CD8-positive, alpha-beta memory T cell (primary cell): Measurements from ENCODE around the gene CFAP73. TPM values are rescaled to one million over a fixed set of nuclear protein-coding genes. Genes with fewer than 3 reads are reported as not detected.

Experiments
- CTCF ChIA-PET: fragments of 350-600 bp; sonication (Branson Sonifier 250); formaldehyde crosslinking; loops from one replicate; lab custom pipeline; 2021; ENCODE audit warnings: antibody characterized with exemption; lab: Charles Lee
- POLR2A ChIA-PET: fragments of 350-600 bp; sonication (Branson Sonifier 250); formaldehyde crosslinking; loops from one replicate; lab custom pipeline; 2021; ENCODE audit warnings: antibody characterized with exemption; lab: Charles Lee
- DNase-seq, 5 donors: peaks; one replicate each; pipeline versions ENCODE4 v3.0.0 to v3.0.0-alpha.2; 2020 to 2022; ENCODE audit warnings: mixed read lengths in 1 of 5
- H3K27ac ChIP-seq: one replicate; pipeline ENCODE4 v1.7.0; 2013; ENCODE audit warnings: low read depth, mild to moderate bottlenecking, low read length, moderate library complexity
- H3K27me3 ChIP-seq: 2 replicates; pipeline ENCODE4 v1.7.0; 2013; ENCODE audit warnings: low read length, mild to moderate bottlenecking; ENCODE audit not compliant: insufficient read depth, poor library complexity, severe bottlenecking
- H3K36me3 ChIP-seq: 2 replicates; pipeline ENCODE4 v1.7.0; 2013; ENCODE audit warnings: mild to moderate bottlenecking, low read length, moderate library complexity; ENCODE audit not compliant: insufficient read depth
- H3K4me1 ChIP-seq: 2 replicates; pipeline ENCODE4 v1.7.0; 2013; ENCODE audit warnings: mild to moderate bottlenecking, low read length, moderate library complexity; ENCODE audit not compliant: insufficient read depth
- H3K4me3 ChIP-seq: 2 replicates; pipeline ENCODE4 v1.7.0; 2013; ENCODE audit warnings: mild to moderate bottlenecking, low read length
- H3K9me3 ChIP-seq: 2 replicates; pipeline ENCODE4 v1.7.0; 2013; ENCODE audit warnings: mild to moderate bottlenecking, low read length
- H3K27ac Mint-ChIP-seq, 8 donors: one replicate each; pipeline ENCODE4 v1.8.0; 2020 to 2021; ENCODE audit warnings: mixed read lengths in 8 of 8, mild to moderate bottlenecking in 6 of 8, inconsistent platforms in 3 of 8, moderate library complexity in 3 of 8
- H3K27me3 Mint-ChIP-seq, 2 donors: one replicate each; pipeline ENCODE4 v1.8.0; 2020 to 2021; ENCODE audit warnings: mixed read lengths in 2 of 2, mild to moderate bottlenecking in 1 of 2, moderate library complexity in 1 of 2
- H3K36me3 Mint-ChIP-seq, 3 donors: one replicate each; pipeline ENCODE4 v1.8.0; 2020 to 2021; ENCODE audit warnings: mixed read lengths in 3 of 3, inconsistent platforms in 1 of 3, mild to moderate bottlenecking in 1 of 3
- H3K4me1 Mint-ChIP-seq, 3 donors: one replicate each; pipeline ENCODE4 v1.8.0; 2020 to 2021; ENCODE audit warnings: mixed read lengths in 3 of 3, inconsistent platforms in 1 of 3, mild to moderate bottlenecking in 1 of 3
- H3K4me3 Mint-ChIP-seq, 7 donors: one replicate each; pipeline ENCODE4 v1.8.0; 2020 to 2021; ENCODE audit warnings: mixed read lengths in 7 of 7, mild to moderate bottlenecking in 6 of 7, moderate library complexity in 4 of 7, inconsistent platforms in 2 of 7
- H3K9me3 Mint-ChIP-seq, 5 donors: one replicate each; pipeline ENCODE4 v1.8.0; 2020 to 2022; ENCODE audit warnings: mixed read lengths in 5 of 5, mild to moderate bottlenecking in 3 of 5, moderate library complexity in 2 of 5, inconsistent platforms in 1 of 5
- polyA plus RNA-seq: library from polyadenylated mRNA; unstranded; fragments of 300-500 nt; fragmentation: Illumina TruSeq; gene quantifications from one replicate; pipeline ENCODE4 v1.2.3, GENCODE V29; 2021
- total RNA-seq, 2 experiments: library from RNA; stranded (reverse); gene quantifications; one replicate each; pipeline ENCODE4 v1.2.3, GENCODE V29; 2021

CFAP73 gene
- total and polyA plus RNA-seq, 3 experiments from 2014 or later: 0.16 to 0.33 TPM; not detected in 1

DNA sequence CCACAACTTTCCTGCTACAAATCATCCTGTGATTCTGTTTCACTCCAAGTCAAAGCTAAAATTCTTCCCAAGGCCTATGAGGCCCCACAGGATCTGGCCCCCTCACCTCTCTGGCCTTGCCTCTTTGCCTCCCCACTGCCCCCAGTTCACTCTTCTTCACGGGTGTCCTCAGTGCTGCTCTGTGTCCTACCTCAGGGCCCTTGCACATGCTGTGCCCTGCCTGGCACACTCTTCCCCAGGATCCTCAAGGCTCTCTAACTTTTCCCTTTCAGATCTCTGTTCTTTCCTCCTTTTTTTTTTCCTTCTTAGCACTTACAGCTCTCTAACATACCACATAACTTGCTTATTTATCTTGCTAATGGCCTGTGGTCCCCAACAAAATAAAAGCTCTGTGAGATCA, 43.2 kb upstream of the CFAP73 start:
- no peak for DNase-seq
- Mint-ChIP-seq H3K27me3 (peaks cover 0 to 3% of the 10 kb centered on the region in 2 donors), H3K27ac (peak overlapping the region in 5 of 8 donors; percentile 24 to 84 (median 38)), H3K4me1 (peaks cover 20 to 35% (median 23%) of the 10 kb centered on the region in 3 donors), H3K36me3 (no peaks in the 10 kb centered on the region), H3K4me3 (peak overlapping the region in 2 of 7 donors; percentile 39 to 57), H3K9me3 (no peaks in the 10 kb centered on the region)
- ChIA-PET POLR2A (no interaction called here), CTCF (interaction anchor here (1.1 to 1.8 kb wide), 2 partner anchors 8 to 58 kb away, joined by 3 to 6 read pairs; no protein-coding TSS in a partner anchor)
- peaks cover 10% of the 10 kb centered on the region for H3K4me1 ChIP-seq
- no peak overlapping the region for H3K4me3 ChIP-seq
- H3K36me3 ChIP-seq: no peaks in the 10 kb centered on the region
- H3K27me3 ChIP-seq: no peaks in the 10 kb centered on the region
- H3K27ac ChIP-seq: no peak overlapping the region
- H3K9me3 ChIP-seq: no peaks in the 10 kb centered on the region

DNA sequence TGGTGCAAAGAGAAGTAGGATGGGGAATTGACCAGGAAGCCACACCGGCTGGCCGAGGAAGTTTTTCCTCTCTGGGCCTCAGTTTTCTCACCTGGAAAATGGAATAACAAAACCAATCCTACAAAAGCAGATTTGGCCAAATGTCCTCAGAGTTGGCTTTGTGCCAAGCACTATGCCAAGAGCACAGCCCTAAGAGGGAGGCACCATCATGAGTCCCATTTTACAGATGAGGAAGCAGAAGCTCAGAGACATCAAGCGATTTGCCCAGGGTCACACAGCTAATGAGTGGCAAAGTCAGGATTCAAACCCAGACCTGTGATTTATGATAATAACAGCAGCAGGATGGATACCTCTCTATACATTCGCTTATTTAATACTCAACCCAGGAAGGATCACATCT, 41.2 kb upstream of the CFAP73 start:
- Mint-ChIP-seq H3K27me3 (peaks cover 0 to 3% of the 10 kb centered on the region in 2 donors), H3K36me3 (no peaks in the 10 kb centered on the region), H3K4me3 (no peak overlapping the region), H3K4me1 (peaks cover 20 to 35% (median 23%) of the 10 kb centered on the region in 3 donors), H3K9me3 (no peaks in the 10 kb centered on the region), H3K27ac (peak overlapping the region in 4 of 8 donors; percentile 34 to 85 (median 63))
- ChIA-PET CTCF (no interaction called here), POLR2A (no interaction called here)
- DNase-seq: no peak
- Histone ChIP-seq H3K36me3 (no peaks in the 10 kb centered on the region), H3K27me3 (no peaks in the 10 kb centered on the region), H3K4me3 (no peak overlapping the region), H3K9me3 (no peaks in the 10 kb centered on the region), H3K27ac (no peak overlapping the region), H3K4me1 (peaks cover 10% of the 10 kb centered on the region)

GRCh38 chr12:113109360-113109759, 40.2 kb upstream of the CFAP73 start:
- DNase-seq: no peak
- Mint-ChIP-seq H3K27ac (peak overlapping the region; percentile 27 to 95 (median 92)), H3K36me3 (no peaks in the 10 kb centered on the region), H3K4me3 (peak overlapping the region in 2 of 7 donors; percentile 33 to 58), H3K27me3 (peaks cover 0 to 3% of the 10 kb centered on the region in 2 donors), H3K9me3 (no peaks in the 10 kb centered on the region), H3K4me1 (peaks cover 16 to 26% (median 17%) of the 10 kb centered on the region in 3 donors)
- H3K4me1 ChIP-seq: peaks cover 6% of the 10 kb centered on the region
- POLR2A ChIA-PET: interaction anchor here (0.8 kb wide), 1 partner anchor 152 kb away, joined by 6 read pairs; no protein-coding TSS in a partner anchor
- H3K27me3 ChIP-seq: no peaks in the 10 kb centered on the region
- H3K9me3 ChIP-seq: no peaks in the 10 kb centered on the region
- no peak overlapping the region for H3K4me3 ChIP-seq
- CTCF ChIA-PET: interaction anchor here (1.0 to 1.3 kb wide), 3 partner anchors 11 to 65 kb away, joined by 3 to 4 read pairs (median 4); no protein-coding TSS in a partner anchor
- no peaks in the 10 kb centered on the region for H3K36me3 ChIP-seq
- no peak overlapping the region for H3K27ac ChIP-seq

DNA sequence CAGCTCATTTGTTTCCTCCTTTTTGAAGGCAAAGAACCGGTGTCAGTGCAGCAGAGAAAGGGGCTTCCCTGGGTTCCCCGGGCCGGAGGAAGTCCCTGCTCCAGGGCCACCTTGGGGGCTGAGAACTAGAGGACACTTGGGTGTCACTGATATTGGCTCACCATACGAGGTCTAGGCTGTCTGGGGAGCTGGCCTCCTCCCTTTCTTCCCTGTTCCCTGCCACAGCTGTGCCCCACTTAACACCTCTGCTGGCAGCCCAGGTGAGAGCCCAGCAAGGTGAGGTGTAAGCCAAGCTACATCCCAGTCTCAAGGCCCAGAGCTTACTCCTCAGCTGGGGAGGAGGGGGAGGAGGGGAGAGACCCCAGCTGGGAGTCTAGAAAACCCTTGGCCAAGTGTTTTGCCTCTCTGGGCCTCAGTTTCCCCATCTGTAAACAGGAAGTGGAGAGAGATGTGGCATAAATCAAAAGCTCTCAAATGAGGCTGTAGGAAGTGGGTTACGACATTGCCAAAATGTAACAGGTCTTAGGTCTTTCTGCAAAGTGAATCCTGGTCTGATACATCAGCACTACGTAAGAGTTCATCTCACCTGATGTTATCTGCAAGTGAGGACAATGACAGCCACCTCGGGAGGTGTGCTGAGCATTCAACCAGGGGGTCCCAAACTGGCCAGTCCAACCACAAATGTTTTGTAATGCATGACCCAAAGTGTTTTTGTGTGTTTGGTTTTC, 39.5 kb upstream of the CFAP73 start:
- Histone ChIP-seq H3K4me3 (no peak overlapping the region), H3K27me3 (no peaks in the 10 kb centered on the region), H3K4me1 (peaks cover 6% of the 10 kb centered on the region), H3K36me3 (no peaks in the 10 kb centered on the region), H3K27ac (no peak overlapping the region), H3K9me3 (no peaks in the 10 kb centered on the region)
- H3K27me3 Mint-ChIP-seq: peaks cover 0 to 3% of the 10 kb centered on the region in 2 donors
- peaks cover 15 to 20% (median 17%) of the 10 kb centered on the region in 3 donors for H3K4me1 Mint-ChIP-seq
- DNase-seq: peak in 2 of 5 donors; percentile 20 to 46
- peak overlapping the region in 3 of 7 donors; percentile 16 to 58 (median 33) for H3K4me3 Mint-ChIP-seq
- no peaks in the 10 kb centered on the region for H3K9me3 Mint-ChIP-seq
- no peaks in the 10 kb centered on the region for H3K36me3 Mint-ChIP-seq
- peak overlapping the region; percentile 27 to 95 (median 92) for H3K27ac Mint-ChIP-seq
- ChIA-PET POLR2A (interaction anchor here (0.6 kb wide), 1 partner anchor 31 kb away, joined by 3 read pairs; no protein-coding TSS in a partner anchor), CTCF (interaction anchor here (0.5 to 1.3 kb wide), 3 partner anchors 12 to 1707 kb away, joined by 3 to 4 read pairs (median 3); no protein-coding TSS in a partner anchor)

- Histone ChIP-seq H3K4me3 (no peak overlapping the region), H3K27me3 (no peaks in the 10 kb centered on the region), H3K9me3 (no peaks in the 10 kb centered on the region), H3K36me3 (no peaks in the 10 kb centered on the region), H3K4me1 (peaks cover 6% of the 10 kb centered on the region), H3K27ac (no peak overlapping the region)
- Mint-ChIP-seq H3K9me3 (no peaks in the 10 kb centered on the region), H3K4me1 (peaks cover 15 to 20% (median 17%) of the 10 kb centered on the region in 3 donors), H3K4me3 (no peak overlapping the region), H3K36me3 (no peaks in the 10 kb centered on the region), H3K27me3 (peaks cover 0 to 3% of the 10 kb centered on the region in 2 donors), H3K27ac (peak overlapping the region in 4 of 8 donors; percentile 57 to 91 (median 74))
- DNase-seq: no peak
- ChIA-PET CTCF (no interaction called here), POLR2A (no interaction called here)
Measured at GRCh38 chr12:113111247-113111646, 38.3 kb upstream of the CFAP73 start.

GRCh38 chr12:113112043-113112899, 37.3 kb upstream of the CFAP73 start:
- Histone ChIP-seq H3K4me1 (peaks cover 6% of the 10 kb centered on the region), H3K9me3 (no peaks in the 10 kb centered on the region), H3K36me3 (no peaks in the 10 kb centered on the region), H3K27ac (no peak overlapping the region), H3K27me3 (no peaks in the 10 kb centered on the region), H3K4me3 (no peak overlapping the region)
- Mint-ChIP-seq H3K36me3 (no peaks in the 10 kb centered on the region), H3K4me3 (no peak overlapping the region), H3K27ac (peak overlapping the region in 1 of 8 donors; percentile 61), H3K4me1 (peaks cover 15 to 20% (median 17%) of the 10 kb centered on the region in 3 donors), H3K27me3 (no peaks in the 10 kb centered on the region), H3K9me3 (no peaks in the 10 kb centered on the region)
- ChIA-PET CTCF (interaction anchor here (1.4 kb wide), 1 partner anchor 63 kb away, joined by 3 read pairs; no protein-coding TSS in a partner anchor), POLR2A (no interaction called here)
- no peak for DNase-seq

- peaks cover 15 to 20% (median 17%) of the 10 kb centered on the region in 3 donors for H3K4me1 Mint-ChIP-seq
- DNase-seq: no peak
- H3K36me3 Mint-ChIP-seq: no peaks in the 10 kb centered on the region
- H3K27ac Mint-ChIP-seq: no peak overlapping the region
- no peak overlapping the region for H3K4me3 Mint-ChIP-seq
- Histone ChIP-seq H3K27me3 (no peaks in the 10 kb centered on the region), H3K36me3 (no peaks in the 10 kb centered on the region), H3K9me3 (no peaks in the 10 kb centered on the region), H3K4me1 (peaks cover 6% of the 10 kb centered on the region), H3K27ac (no peak overlapping the region), H3K4me3 (no peak overlapping the region)
- POLR2A ChIA-PET: no interaction called here
- no peaks in the 10 kb centered on the region for H3K27me3 Mint-ChIP-seq
- H3K9me3 Mint-ChIP-seq: no peaks in the 10 kb centered on the region
- CTCF ChIA-PET: interaction anchor here (0.5 to 0.6 kb wide), 2 partner anchors 41 to 182 kb away, joined by 3 to 4 read pairs; no protein-coding TSS in a partner anchor
Measured at GRCh38 chr12:113113397-113113796, 36.1 kb upstream of the CFAP73 start.
